A673 (cell line): Measurements from ENCODE around the gene COMMD4. TPM values are rescaled to one million over a fixed set of nuclear protein-coding genes. Genes with fewer than 3 reads are reported as not detected.
"Not testable (repeated sequence)": the region's sequence is repeated elsewhere in the genome, so short reads cannot be mapped to it uniquely, and the experiment has no call there.

Experiments
- BruUV-seq: library from RNA; stranded (reverse); fragments of 400-500 nt; replicated peaks from 2 replicates; lab custom pipeline; 2021; lab: Mats Ljungman, UMichigan
- CTCF ChIA-PET: fragments of 300-600 bp; sonication (Branson Sonifier 250); formaldehyde crosslinking; loops from one replicate; lab custom pipeline; 2022; ENCODE audit warnings: antibody characterized with exemption; lab: Charles Lee
- POLR2A ChIA-PET: fragments of 300-600 bp; sonication (Branson Sonifier 250); formaldehyde crosslinking; loops from one replicate; lab custom pipeline; 2022; ENCODE audit warnings: antibody characterized with exemption; ENCODE audit not compliant: low non-redundant PET; lab: Charles Lee
- DNase-seq: peaks from one replicate; pipeline ENCODE4 v3.0.0-alpha.2; 2015; ENCODE audit warnings: low spot score
- H3K27ac ChIP-seq: fragments of 200-600 bp; sonication (generic); 2 replicates; pipeline ENCODE4 v1.5.1; 2016; ENCODE audit warnings: mixed run types, low read depth, mild to moderate bottlenecking, mixed read lengths, antibody characterized with exemption, low read length; ENCODE audit not compliant: poor library complexity, severe bottlenecking
- H3K27me3 ChIP-seq: fragments of 200-600 bp; sonication (generic); replicated peaks from 2 replicates; pipeline ENCODE4 v1.6.1; 2017; ENCODE audit warnings: mixed run types, low read depth, mild to moderate bottlenecking, mixed read lengths, antibody characterized with exemption, low read length; ENCODE audit not compliant: insufficient read depth, poor library complexity
- H3K36me3 ChIP-seq: fragments of 200-600 bp; sonication (generic); 2 replicates; pipeline ENCODE4 v1.6.1; 2016; ENCODE audit warnings: mixed run types, mild to moderate bottlenecking, mixed read lengths, antibody characterized with exemption, low read length; ENCODE audit not compliant: insufficient read depth, poor library complexity, severe bottlenecking
- H3K4me1 ChIP-seq: fragments of 200-600 bp; sonication (generic); 2 replicates; pipeline ENCODE4 v1.6.1; 2017; ENCODE audit warnings: mixed run types, mild to moderate bottlenecking, mixed read lengths, antibody characterized with exemption, low read length; ENCODE audit not compliant: insufficient read depth, poor library complexity, severe bottlenecking
- H3K4me3 ChIP-seq: fragments of 200-600 bp; sonication (generic); 2 replicates; pipeline ENCODE4 v1.5.1; 2016; ENCODE audit warnings: low read depth, mixed run types, mild to moderate bottlenecking, mixed read lengths, low read length; ENCODE audit not compliant: poor library complexity, severe bottlenecking
- H3K9me3 ChIP-seq: fragments of 200-600 bp; sonication (generic); 2 replicates; pipeline ENCODE4 v1.6.1; 2016; ENCODE audit warnings: mixed run types, low read depth, mild to moderate bottlenecking, mixed read lengths, antibody characterized with exemption, low read length; ENCODE audit not compliant: poor library complexity, severe bottlenecking
- EZH2 ChIP-seq: fragments of 200-600 bp; sonication (generic); IDR thresholded peaks from 2 replicates; pipeline ENCODE4 v1.6.1; 2017; ENCODE audit warnings: borderline replicate concordance, low read depth, mild to moderate bottlenecking, mixed read lengths, antibody characterized with exemption, low read length; ENCODE audit not compliant: poor library complexity, severe bottlenecking
- intact Hi-C: fragments of 100-400 bp; cut with micrococcal nuclease; formaldehyde crosslinking; loops from one replicate; pipeline ENCODE4 v1.10.0; 2022; ENCODE audit not compliant: unreplicated experiment
- total RNA-seq: library from RNA; stranded (reverse); gene quantifications from 2 replicates; pipeline ENCODE4 v1.2.3, GENCODE V29; 2021
- TF ChIP-seq, protein P1 (sequence below): fragments of 300-800, 200-600 bp; sonication (generic); conservative IDR thresholded peaks from 2 replicates; pipeline ENCODE4 v1.5.1; 2017; ENCODE audit warnings: low read depth, mild to moderate bottlenecking, antibody characterized with exemption, low read length, moderate library complexity, mixed read lengths

The COMMD4 gene
- total RNA-seq, 1 experiment from 2014 or later, result 109 TPM

DNA sequence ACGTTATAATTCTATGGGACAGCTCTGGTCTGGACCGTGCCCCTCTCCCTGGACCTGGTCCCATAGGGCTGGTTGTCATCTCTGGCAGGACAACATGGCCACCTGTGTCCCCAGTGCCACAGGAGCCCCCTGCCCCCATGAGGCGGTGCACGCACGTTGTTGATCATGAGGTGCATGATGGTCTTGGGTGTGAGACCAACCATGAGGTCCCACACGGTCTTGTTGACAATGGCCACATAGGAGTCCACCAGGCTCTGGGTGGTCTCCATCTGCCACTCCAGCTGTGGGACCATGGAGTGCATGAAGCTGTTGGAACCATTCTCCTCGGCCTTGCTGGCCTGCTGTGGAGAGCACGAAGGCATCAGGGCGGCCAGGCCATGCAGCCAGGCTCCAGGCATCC lies 33.5 kb upstream of the COMMD4 start:
- no peaks in the 10 kb centered on the region for H3K9me3 ChIP-seq
- POLR2A ChIA-PET, result no interaction called here
- no peak overlapping the region for H3K4me3 ChIP-seq
- CTCF ChIA-PET, result no interaction called here
- H3K4me1 ChIP-seq, result no peaks in the 10 kb centered on the region
- no peaks in the 10 kb centered on the region for H3K27me3 ChIP-seq
- H3K27ac ChIP-seq, result no peak overlapping the region
- H3K36me3 ChIP-seq, result no peaks in the 10 kb centered on the region
- TF ChIP-seq, protein P1, sequence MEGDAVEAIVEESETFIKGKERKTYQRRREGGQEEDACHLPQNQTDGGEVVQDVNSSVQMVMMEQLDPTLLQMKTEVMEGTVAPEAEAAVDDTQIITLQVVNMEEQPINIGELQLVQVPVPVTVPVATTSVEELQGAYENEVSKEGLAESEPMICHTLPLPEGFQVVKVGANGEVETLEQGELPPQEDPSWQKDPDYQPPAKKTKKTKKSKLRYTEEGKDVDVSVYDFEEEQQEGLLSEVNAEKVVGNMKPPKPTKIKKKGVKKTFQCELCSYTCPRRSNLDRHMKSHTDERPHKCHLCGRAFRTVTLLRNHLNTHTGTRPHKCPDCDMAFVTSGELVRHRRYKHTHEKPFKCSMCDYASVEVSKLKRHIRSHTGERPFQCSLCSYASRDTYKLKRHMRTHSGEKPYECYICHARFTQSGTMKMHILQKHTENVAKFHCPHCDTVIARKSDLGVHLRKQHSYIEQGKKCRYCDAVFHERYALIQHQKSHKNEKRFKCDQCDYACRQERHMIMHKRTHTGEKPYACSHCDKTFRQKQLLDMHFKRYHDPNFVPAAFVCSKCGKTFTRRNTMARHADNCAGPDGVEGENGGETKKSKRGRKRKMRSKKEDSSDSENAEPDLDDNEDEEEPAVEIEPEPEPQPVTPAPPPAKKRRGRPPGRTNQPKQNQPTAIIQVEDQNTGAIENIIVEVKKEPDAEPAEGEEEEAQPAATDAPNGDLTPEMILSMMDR, result no peak
- no peak for TF ChIP-seq EZH2
- intact Hi-C loops, result no loop called here
- no TSS peak for BruUV-seq
- no peak for DNase-seq

DNA sequence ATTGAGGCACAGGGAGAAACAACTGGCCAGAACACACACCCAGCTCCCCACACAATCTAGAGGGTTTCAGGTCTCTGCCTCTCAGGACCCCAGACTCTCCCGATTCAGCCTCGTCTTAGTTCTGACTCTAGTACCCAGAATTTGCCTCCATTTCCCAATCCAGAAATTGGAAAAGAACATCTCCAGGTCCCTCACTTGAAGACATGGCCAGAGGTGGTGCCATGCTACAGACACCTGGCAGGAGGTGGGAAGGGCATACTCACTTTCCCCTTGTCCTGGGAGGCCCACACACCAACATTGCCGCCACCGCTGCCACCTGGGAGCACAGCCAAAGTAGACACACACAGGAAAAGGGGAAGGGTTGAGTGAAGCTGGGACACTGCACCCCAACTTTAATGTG lies 33.1 kb upstream of the COMMD4 start:
- intact Hi-C loops, CTCF ChIA-PET: not testable (repeated sequence)

DNA sequence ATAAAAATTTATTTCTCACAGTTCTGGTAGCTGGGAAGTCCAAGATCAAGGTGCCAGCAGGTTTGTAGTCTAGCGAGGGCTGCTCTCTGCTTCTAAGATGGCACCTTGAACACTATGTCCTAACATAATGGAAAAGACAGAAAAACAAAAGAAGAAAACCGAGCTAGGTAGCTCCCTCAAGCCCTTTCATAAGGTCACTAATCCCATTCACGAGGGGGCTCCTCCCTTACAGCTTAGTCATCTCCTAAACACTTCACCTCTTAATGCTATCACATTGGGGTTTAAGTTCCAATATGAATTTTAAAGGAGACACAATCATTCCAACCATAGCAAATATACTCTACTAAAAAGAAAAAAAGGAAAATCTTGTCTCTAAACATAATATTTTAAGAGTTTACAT lies 29.7 kb upstream of the COMMD4 start:
- CTCF ChIA-PET, result no interaction called here
- intact Hi-C loops, result no loop called here
- no peaks in the 10 kb centered on the region for H3K27me3 ChIP-seq

More for the DNA sequence above, 33.1 kb upstream of the COMMD4 start:
- H3K9me3 ChIP-seq, POLR2A ChIA-PET, H3K27ac ChIP-seq, H3K27me3 ChIP-seq, H3K36me3 ChIP-seq, H3K4me1 ChIP-seq, DNase-seq, BruUV-seq, H3K4me3 ChIP-seq: not testable (repeated sequence)

More for the DNA sequence above, 29.7 kb upstream of the COMMD4 start:
- no peaks in the 10 kb centered on the region for H3K9me3 ChIP-seq
- no peak for DNase-seq
- TF ChIP-seq EZH2, result no peak
- TF ChIP-seq, protein P1, result no peak
- H3K4me1 ChIP-seq, result no peaks in the 10 kb centered on the region
- POLR2A ChIA-PET, result no interaction called here
- H3K4me3 ChIP-seq, result no peak overlapping the region
- BruUV-seq, result no TSS peak
- H3K27ac ChIP-seq, result no peak overlapping the region
- H3K36me3 ChIP-seq, result no peaks in the 10 kb centered on the region
